H9 (cell line): ENCODE data around the gene TCHH. TPM values are rescaled to one million over a fixed set of nuclear protein-coding genes. Genes with fewer than 3 reads are reported as not detected.

Experiments used
- DNase-seq: peaks from one replicate; pipeline ENCODE4 v3.0.0-alpha.2; 2017
- H2AFZ ChIP-seq: one replicate; pipeline ENCODE4 v1.6.1; 2013; ENCODE audit warnings: mild to moderate bottlenecking, low read length, control low read depth, moderate library complexity
- H2AK5ac ChIP-seq: 2 replicates; pipeline ENCODE4 v1.6.1; 2013; ENCODE audit warnings: low read length, control low read depth, mixed read lengths; ENCODE audit not compliant: insufficient read length
- H2BK120ac ChIP-seq: one replicate; pipeline ENCODE4 v1.6.1; 2013; ENCODE audit warnings: low read depth, mild to moderate bottlenecking, low read length, control low read depth, inconsistent platforms; ENCODE audit not compliant: poor library complexity, severe bottlenecking
- H2BK12ac ChIP-seq: 2 replicates; pipeline ENCODE4 v1.6.1; 2013; ENCODE audit warnings: low read length, control low read depth, mixed read lengths, low read depth; ENCODE audit not compliant: insufficient read length
- H2BK15ac ChIP-seq: 2 replicates; pipeline ENCODE4 v1.6.1; 2013; ENCODE audit warnings: low read depth, low read length, control low read depth
- H2BK20ac ChIP-seq: one replicate; pipeline ENCODE4 v1.6.1; 2013; ENCODE audit warnings: low read depth, mild to moderate bottlenecking, low read length, control low read depth, inconsistent platforms; ENCODE audit not compliant: poor library complexity, severe bottlenecking
- H2BK5ac ChIP-seq: 2 replicates; pipeline ENCODE4 v1.6.1; 2013; ENCODE audit warnings: low read length, control low read depth, mixed read lengths; ENCODE audit not compliant: insufficient read length
- H3K14ac ChIP-seq: 2 replicates; pipeline ENCODE4 v1.6.1; 2013; ENCODE audit warnings: low read length, control low read depth; ENCODE audit not compliant: insufficient read depth
- H3K18ac ChIP-seq: 2 replicates; pipeline ENCODE4 v1.6.1; 2013; ENCODE audit warnings: low read depth, mild to moderate bottlenecking, mixed read lengths, low read length, control low read depth; ENCODE audit not compliant: insufficient read length
- H3K23ac ChIP-seq: 2 replicates; pipeline ENCODE4 v1.6.1; 2013; ENCODE audit warnings: low read length, control low read depth, mixed read lengths, low read depth; ENCODE audit not compliant: insufficient read length
- H3K23me2 ChIP-seq: 2 replicates; pipeline ENCODE4 v1.6.1; 2013; ENCODE audit warnings: low read depth, mild to moderate bottlenecking, mixed read lengths, low read length, control low read depth; ENCODE audit not compliant: insufficient read length, poor library complexity, severe bottlenecking
- H3K27ac ChIP-seq: 2 replicates; pipeline ENCODE4 v1.5.1; 2013; ENCODE audit warnings: low read length, control low read depth, mixed read lengths, low read depth; ENCODE audit not compliant: insufficient read length
- H3K27me3 ChIP-seq: 2 replicates; pipeline ENCODE4 v1.6.1; 2013; ENCODE audit warnings: low read length, control low read depth, inconsistent platforms; ENCODE audit not compliant: insufficient read depth
- H3K4ac ChIP-seq: 2 replicates; pipeline ENCODE4 v1.6.1; 2013; ENCODE audit warnings: low read depth, mild to moderate bottlenecking, control low read depth, inconsistent platforms, low read length, moderate library complexity
- H3K4me1 ChIP-seq: 2 replicates; pipeline ENCODE4 v1.6.1; 2013; ENCODE audit warnings: low read length, control low read depth, inconsistent platforms; ENCODE audit not compliant: insufficient read depth
- H3K4me2 ChIP-seq: 2 replicates; pipeline ENCODE4 v1.6.1; 2013; ENCODE audit warnings: low read length, control low read depth, mixed read lengths; ENCODE audit not compliant: insufficient read length, insufficient read depth
- H3K56ac ChIP-seq: 2 replicates; pipeline ENCODE4 v1.6.1; 2013; ENCODE audit warnings: low read depth, mild to moderate bottlenecking, mixed read lengths, low read length, control low read depth; ENCODE audit not compliant: insufficient read length
- H3K79me1 ChIP-seq: 2 replicates; pipeline ENCODE4 v1.6.1; 2013; ENCODE audit warnings: low read depth, mild to moderate bottlenecking, moderate library complexity, low read length, control low read depth, inconsistent platforms; ENCODE audit not compliant: insufficient read depth, poor library complexity, severe bottlenecking
- H3K79me2 ChIP-seq: 2 replicates; pipeline ENCODE4 v1.6.1; 2013; ENCODE audit warnings: low read length, control low read depth, inconsistent platforms; ENCODE audit not compliant: insufficient read depth
- H3K9ac ChIP-seq: 2 replicates; pipeline ENCODE4 v1.6.1; 2013; ENCODE audit warnings: low read length, control low read depth, mixed read lengths; ENCODE audit not compliant: insufficient read length; ENCODE audit errors: extremely low read depth
- H3K9me3 ChIP-seq: one replicate; pipeline ENCODE4 v1.6.1; 2013; ENCODE audit warnings: low read depth, low read length, inconsistent platforms; ENCODE audit not compliant: control insufficient read depth
- H3T11ph ChIP-seq: one replicate; pipeline ENCODE4 v1.6.1; 2013; ENCODE audit warnings: mild to moderate bottlenecking, low read length, control low read depth, inconsistent platforms
- H4K20me1 ChIP-seq: one replicate; pipeline ENCODE4 v1.6.1; 2013; ENCODE audit not compliant: control insufficient read depth, insufficient read length, insufficient read depth
- H4K5ac ChIP-seq: 2 replicates; pipeline ENCODE4 v1.6.1; 2013; ENCODE audit warnings: low read depth, mild to moderate bottlenecking, mixed read lengths, low read length, control low read depth; ENCODE audit not compliant: insufficient read length
- H4K8ac ChIP-seq: replicated peaks from 2 replicates; pipeline ENCODE4 v1.6.1; 2013; ENCODE audit warnings: low read length, control low read depth, mixed read lengths, low read depth; ENCODE audit not compliant: insufficient read length
- H4K91ac ChIP-seq: 2 replicates; pipeline ENCODE4 v1.6.1; 2013; ENCODE audit warnings: low read depth, mild to moderate bottlenecking, moderate library complexity, mixed read lengths, low read length, control low read depth; ENCODE audit not compliant: insufficient read length
- H3K27ac Mint-ChIP-seq, 3 experiments: 2 replicates in 2 of 3; 3 replicates in 1 of 3; pipeline ENCODE4 v1.8.0; 2020 to 2021; ENCODE audit warnings: mixed read lengths in 3 of 3, mild to moderate bottlenecking in 1 of 3, moderate library complexity in 1 of 3
- H3K27me3 Mint-ChIP-seq: 2 replicates; pipeline ENCODE4 v1.8.0; 2021; ENCODE audit warnings: low read depth, mild to moderate bottlenecking, moderate library complexity, mixed read lengths
- H3K36me3 Mint-ChIP-seq, 3 experiments: 2 replicates in 2 of 3; 3 replicates in 1 of 3; pipeline ENCODE4 v1.8.0; 2020 to 2021; ENCODE audit warnings: low read depth in 3 of 3, mixed read lengths in 3 of 3; ENCODE audit not compliant: insufficient read depth in 1 of 3
- H3K4me1 Mint-ChIP-seq, 2 experiments: 2 replicates each; pipeline ENCODE4 v1.8.0; 2020; ENCODE audit warnings: mixed read lengths in 2 of 2
- H3K4me3 Mint-ChIP-seq, 2 experiments: 2 replicates in 1 of 2; 3 replicates in 1 of 2; pipeline ENCODE4 v1.8.0; 2020 to 2021; ENCODE audit warnings: mild to moderate bottlenecking in 2 of 2, mixed read lengths in 2 of 2, moderate library complexity in 1 of 2
- H3K9me3 Mint-ChIP-seq, 2 experiments: 2 replicates in 1 of 2; 3 replicates in 1 of 2; pipeline ENCODE4 v1.8.0; 2020; ENCODE audit warnings: mild to moderate bottlenecking in 2 of 2, mixed read lengths in 2 of 2, moderate library complexity in 1 of 2
- CTCF ChIP-seq: fragments of 200-600 bp; sonication (generic); conservative IDR thresholded peaks from 3 replicates; pipeline ENCODE4 v1.8.0; 2021; ENCODE audit warnings: antibody characterized with exemption, mild to moderate bottlenecking
- WGBS: extraction: QIAGEN DNeasy Blood & Tissue Kit; methylation state at CpG from one replicate; pipeline ENCODE4 v1.1.7; 2013; ENCODE audit warnings: missing lambda C conversion rate, low lambda C conversion rate, mixed read lengths; ENCODE audit not compliant: insufficient read length; ENCODE audit errors: extremely low coverage; 5-methylcytosine and 5-hydroxymethylcytosine counted together
- total RNA-seq: library from RNA; stranded (reverse); gene quantifications from 2 replicates; pipeline ENCODE4 v1.2.1, GENCODE V29; 2021

The TCHH gene
- total RNA-seq, 1 experiment from 2014 or later, result not detected

DNA sequence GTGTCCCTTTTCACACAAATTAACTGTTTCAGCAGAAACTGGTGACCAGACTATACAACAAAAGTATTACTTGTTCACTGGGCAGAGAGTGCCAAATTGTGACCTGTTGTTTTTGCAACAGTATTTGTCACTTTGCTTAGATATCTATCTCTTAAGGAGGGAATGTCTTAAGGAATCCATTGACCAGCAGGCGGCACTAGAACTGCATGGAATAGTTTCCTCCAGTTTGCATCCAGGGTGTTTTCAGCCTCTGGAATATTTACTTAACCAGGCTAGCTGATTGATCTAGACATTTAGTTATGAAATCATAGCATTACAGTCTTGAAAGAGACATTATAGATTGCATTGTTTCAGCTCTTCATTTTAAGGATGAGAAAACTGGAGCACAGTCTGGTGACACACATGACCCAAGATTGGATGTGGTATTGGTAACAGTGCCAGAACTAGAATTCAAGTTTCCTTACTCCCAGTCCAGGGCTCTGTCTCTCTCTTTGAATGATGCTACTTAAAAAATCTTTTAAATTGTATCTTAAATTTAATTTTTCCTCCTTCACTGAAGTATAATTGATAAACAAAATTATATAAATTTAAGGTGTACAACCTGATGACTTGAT, 26.8 kb upstream of the TCHH start:
- Mint-ChIP-seq H3K4me3 (no peak overlapping the region), H3K27ac (no peak overlapping the region), H3K27me3 (peaks cover 4% of the 10 kb centered on the region; the same call in 1 of the 2 replicates), H3K9me3 (peaks cover 63 to 83% of the 10 kb centered on the region in 2 experiments), H3K4me1 (no peaks in the 10 kb centered on the region), H3K36me3 (peaks cover 0 to 16% (median 4%) of the 10 kb centered on the region in 3 experiments; a peak in 4 of 7 replicates)
- Histone ChIP-seq H2BK20ac (no peak overlapping the region), H2BK15ac (no peak overlapping the region), H2AFZ (no peak overlapping the region), H4K20me1 (no peaks in the 10 kb centered on the region), H3K79me1 (no peaks in the 10 kb centered on the region), H3K18ac (no peak overlapping the region), H3K4ac (no peak overlapping the region), H3K56ac (no peak overlapping the region), H3K4me1 (no peaks in the 10 kb centered on the region), H3K27me3 (no peaks in the 10 kb centered on the region), H4K8ac (no peak overlapping the region), H3K4me2 (no peak overlapping the region), H3K14ac (no peak overlapping the region), H2BK5ac (no peak overlapping the region), H3K9me3 (peaks cover 23% of the 10 kb centered on the region), H3K23me2 (no peaks in the 10 kb centered on the region), H2BK120ac (no peak overlapping the region), H3K27ac (no peak overlapping the region), H3K79me2 (no peaks in the 10 kb centered on the region), H4K5ac (no peak overlapping the region), H3K23ac (no peak overlapping the region), H4K91ac (no peak overlapping the region), H3K9ac (no peak overlapping the region), H2AK5ac (no peak overlapping the region), H2BK12ac (no peak overlapping the region), H3T11ph (no peak overlapping the region)
- DNase-seq, result peak; percentile 36
- WGBS, result no CpG with 5 or more reads among the region's 1 CpG
- peak; percentile 58; the same call in 2 of the 3 replicates for TF ChIP-seq CTCF
